Measurements from ENCODE around the gene SGMS1.

DNA sequence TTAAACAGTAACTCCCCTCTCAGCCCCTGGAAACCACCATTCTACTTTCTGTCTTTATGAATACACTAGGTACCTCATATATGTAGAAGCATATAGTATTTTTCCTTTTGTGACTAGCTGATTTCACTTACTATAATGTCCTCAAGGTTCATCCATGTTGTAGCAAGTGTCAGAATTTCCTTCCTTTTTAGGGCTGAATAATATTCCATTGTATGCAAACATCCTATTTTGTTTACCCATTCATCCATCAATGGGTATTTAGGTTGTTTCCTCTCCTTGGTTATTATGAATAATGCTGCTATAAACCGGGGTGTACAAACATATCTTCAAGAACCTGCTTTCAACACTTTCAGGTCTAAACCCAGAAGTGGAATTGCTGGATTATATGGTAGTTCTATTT, 125.3 kb downstream of the SGMS1 start:
- TF ChIP-seq EZH2phosphoT487 (IDR thresholded peaks at IDR 0.05; ENCODE audit: unreplicated experiment) (no peak), POLR2AphosphoS5 (IDR thresholded peaks at IDR 0.05; ENCODE audit: low read depth) (no peak), NANOG (IDR thresholded peaks at IDR 0.05; ENCODE audit: borderline replicate concordance) (no peak)
